Jurkat, Clone E6-1 (cell line): ENCODE results near the gene MYMX. TPM values are rescaled to one million over a fixed set of nuclear protein-coding genes. Genes with fewer than 3 reads are reported as not detected.
A peak's percentile ranks its signal among the peaks of the same experiment; 100 is the strongest.
"Not testable (repeated sequence)": the region's sequence is repeated elsewhere in the genome, so short reads cannot be mapped to it uniquely, and the experiment has no call there.

ENCODE experiments used
- DNase-seq: peaks from one replicate; pipeline ENCODE4 v3.0.0-alpha.2; 2011; ENCODE audit warnings: low read depth, low spot score
- H3K4me3 ChIP-seq: 2 replicates; pipeline ENCODE4 v1.5.1; 2011; ENCODE audit warnings: mild to moderate bottlenecking, low read length, control low read depth, moderate library complexity
- polyA plus RNA-seq: library from polyadenylated mRNA; unstranded; fragments of >200 nt; gene quantifications from one replicate; pipeline ENCODE4 v1.2.1, GENCODE V29; 2012; ENCODE audit warnings: missing spikeins; ENCODE audit not compliant: insufficient read length, insufficient read depth

Gene MYMX
- polyA plus RNA-seq: not detected

DNA sequence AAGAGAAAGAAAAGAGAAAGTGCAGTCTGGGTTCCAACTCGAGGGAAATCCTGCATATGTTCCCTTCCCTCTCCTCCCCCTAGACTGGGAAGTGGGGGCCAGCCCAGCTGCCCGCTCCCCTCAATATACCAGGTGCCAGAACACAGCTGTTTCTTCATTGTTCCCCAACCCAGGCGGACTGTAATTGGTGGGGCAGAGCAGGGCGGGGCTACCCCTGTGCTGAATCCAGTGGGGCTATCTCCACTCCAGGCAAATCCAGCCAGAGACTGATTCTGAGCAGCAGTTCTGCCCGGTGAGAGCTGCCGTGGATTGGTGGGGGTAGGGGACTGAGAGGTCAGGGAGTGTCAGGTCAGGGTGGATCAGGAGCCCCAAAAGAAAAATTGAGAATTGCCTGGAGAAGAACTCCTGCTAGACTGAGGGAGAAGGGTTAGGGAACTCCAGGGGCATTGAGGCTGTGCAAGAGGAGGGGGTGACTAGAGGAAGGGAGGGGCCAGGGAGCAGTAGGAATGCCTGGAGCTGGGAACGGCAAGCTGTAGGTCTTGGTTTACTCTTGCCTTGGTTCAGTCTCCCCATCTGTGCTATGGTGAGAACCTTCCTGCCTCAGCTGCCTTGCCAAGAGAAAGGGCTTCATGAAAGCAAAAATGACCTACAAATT is at the start of gene MYMX:
Gene MYMX, plus strand, starts transcription at position 250 of the 655 bp plus-strand sequence. CDS start 546 bp downstream, outside the sequence.
- DNase-seq: no peak
- no peak within 1 kb of the TSS for H3K4me3 ChIP-seq

DNA sequence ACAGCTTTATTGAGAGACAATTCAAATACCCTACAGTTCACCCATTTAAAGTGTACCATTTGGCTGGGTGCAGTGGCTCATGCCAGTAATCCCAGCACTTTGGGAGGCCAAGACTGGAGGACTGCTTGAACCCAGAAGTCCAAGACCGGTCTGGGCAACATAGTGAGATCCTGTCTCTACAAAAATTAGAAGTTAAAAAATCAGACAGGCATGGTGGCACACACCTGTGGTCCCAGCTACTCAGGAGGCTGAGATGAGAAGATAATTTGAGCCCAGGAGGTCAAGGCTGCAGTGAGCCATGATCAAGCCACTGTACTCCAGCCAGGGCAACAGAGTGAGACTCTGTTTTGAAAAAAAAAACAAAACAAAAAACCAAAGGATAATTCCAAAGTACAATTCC is 49.2 kb upstream of the MYMX start:
- no peak for DNase-seq
- no peak overlapping the region for H3K4me3 ChIP-seq

DNA sequence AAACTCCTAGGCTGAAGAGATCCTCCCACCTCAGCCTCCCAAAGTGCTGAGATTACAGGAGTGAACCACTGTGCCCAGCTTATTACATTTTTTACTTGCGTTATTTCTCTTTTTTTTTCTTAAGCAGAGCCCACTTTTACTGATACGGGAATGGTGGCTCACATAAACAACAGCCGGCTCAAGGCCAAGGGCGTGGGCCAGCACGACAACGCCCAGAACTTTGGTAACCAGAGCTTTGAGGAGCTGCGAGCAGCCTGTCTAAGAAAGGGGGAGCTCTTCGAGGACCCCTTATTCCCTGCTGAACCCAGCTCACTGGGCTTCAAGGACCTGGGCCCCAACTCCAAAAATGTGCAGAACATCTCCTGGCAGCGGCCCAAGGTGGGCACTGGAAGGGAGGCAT is 47.6 kb upstream of the MYMX start:
- no peak overlapping the region for H3K4me3 ChIP-seq
- DNase-seq: no peak

DNA sequence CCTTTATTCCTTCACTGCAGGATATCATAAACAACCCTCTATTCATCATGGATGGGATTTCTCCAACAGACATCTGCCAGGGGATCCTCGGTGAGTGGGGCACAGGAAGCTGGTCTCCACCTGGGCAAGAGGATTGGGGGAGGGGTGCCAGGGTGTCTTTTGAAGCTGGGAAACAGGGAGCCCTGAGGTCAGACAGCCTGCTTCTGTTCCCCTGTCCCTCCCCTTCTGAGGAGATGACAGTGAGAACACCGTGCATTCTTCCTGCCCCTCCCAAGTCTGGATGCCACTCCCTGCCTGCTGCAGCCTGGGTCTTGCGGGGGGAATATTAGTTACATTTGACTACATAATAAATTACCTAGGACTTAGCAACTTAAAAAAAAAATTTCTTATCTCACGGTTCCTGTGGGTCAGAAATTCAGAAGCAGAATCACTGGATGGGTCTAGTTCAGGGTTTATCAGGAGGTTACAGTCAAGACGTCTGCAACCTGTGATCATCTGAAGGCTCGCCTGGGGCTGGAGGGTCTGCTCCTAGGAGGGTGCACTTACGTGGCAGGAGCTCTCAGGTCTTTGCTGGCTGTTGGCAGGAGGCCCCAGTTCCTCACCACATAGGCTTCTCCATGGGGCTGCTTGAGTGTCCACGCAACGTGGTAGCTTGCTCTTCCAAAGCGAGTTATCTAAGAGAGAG is 46.7 kb upstream of the MYMX start:
- no peak overlapping the region for H3K4me3 ChIP-seq
- no peak for DNase-seq

DNA sequence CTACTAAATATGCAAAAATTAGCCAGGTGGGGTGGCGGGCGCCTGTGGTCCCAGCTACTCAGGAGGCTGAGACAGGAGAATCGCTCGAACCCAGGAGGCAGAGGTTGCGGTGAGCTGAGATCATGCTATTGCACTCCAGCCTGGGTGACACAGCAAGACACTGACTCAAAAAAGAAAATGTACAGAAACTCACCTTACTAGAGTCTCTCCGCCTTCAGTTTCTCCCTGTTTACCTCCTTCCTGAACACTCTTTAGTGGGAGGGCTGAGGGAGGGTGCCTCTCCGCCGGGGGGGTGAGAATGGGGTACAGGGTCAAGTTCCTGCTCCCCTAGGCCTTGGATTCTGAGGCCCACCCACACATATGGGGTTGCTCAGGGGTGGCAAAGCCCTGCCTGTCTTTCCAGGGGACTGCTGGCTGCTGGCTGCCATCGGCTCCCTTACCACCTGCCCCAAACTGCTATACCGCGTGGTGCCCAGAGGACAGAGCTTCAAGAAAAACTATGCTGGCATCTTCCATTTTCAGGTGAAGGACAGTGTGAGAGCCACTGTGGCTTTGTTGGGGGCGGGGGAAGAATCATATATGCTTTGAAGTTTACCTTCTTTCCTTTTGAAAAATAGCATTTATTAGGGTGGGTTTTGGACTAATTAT is 44.7 kb upstream of the MYMX start:
- no peak overlapping the region for H3K4me3 ChIP-seq
- no peak for DNase-seq

DNA sequence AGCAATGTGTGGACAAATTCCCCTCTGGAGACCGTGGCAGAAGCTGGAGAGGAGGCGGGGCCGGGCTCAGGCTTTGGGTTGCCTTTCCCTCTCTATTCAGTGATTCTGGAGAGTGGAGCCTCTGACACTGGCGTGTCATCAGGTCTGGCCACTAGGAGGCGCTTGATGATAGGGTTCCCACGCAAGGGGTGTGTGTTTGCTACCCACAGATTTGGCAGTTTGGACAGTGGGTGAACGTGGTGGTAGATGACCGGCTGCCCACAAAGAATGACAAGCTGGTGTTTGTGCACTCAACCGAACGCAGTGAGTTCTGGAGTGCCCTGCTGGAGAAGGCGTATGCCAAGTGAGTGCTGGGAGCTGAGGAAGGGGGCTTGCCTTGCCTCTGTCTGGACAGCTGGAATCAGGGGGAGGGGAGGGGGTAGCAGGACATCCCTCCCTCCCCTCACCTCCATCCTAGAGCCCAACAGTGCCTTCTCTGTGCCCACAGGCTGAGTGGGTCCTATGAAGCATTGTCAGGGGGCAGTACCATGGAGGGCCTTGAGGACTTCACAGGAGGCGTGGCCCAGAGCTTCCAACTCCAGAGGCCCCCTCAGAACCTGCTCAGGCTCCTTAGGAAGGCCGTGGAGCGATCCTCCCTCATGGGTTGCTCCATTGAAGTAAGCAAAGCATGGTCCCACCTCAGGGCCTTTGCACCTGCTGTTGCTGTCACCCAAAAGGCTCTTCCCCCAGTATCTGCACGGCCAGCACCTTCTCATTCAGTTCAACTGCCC is 43.8 kb upstream of the MYMX start:
- DNase-seq: peak; percentile 46
- no peak overlapping the region for H3K4me3 ChIP-seq

DNA sequence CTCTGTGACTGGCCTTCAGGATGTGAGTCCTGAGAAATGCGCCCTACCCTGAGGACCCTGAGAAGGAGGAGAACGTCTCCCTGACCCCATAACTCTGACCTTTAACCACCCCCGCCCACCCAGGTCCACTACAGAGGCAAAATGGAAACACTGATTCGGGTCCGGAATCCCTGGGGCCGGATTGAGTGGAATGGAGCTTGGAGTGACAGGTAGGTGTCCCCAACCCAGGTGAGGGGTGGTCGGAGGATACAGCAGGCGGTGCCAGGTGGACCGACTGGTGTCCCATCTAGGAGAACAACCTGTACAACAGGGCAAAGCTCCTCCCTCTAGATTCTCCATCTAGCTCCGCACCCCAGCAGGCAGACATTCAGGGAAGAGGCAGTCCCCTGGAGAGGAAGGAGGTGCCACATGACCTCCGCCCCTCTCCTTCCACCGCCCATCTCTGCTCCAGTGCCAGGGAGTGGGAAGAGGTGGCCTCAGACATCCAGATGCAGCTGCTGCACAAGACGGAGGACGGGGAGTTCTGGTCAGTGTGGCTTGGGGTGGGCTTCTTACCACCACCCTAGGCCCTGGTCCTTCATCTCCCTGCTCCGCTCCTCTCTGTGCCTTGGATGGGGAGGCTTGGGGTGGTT is 40.5 kb upstream of the MYMX start:
- no peak for DNase-seq
- no peak overlapping the region for H3K4me3 ChIP-seq

DNA sequence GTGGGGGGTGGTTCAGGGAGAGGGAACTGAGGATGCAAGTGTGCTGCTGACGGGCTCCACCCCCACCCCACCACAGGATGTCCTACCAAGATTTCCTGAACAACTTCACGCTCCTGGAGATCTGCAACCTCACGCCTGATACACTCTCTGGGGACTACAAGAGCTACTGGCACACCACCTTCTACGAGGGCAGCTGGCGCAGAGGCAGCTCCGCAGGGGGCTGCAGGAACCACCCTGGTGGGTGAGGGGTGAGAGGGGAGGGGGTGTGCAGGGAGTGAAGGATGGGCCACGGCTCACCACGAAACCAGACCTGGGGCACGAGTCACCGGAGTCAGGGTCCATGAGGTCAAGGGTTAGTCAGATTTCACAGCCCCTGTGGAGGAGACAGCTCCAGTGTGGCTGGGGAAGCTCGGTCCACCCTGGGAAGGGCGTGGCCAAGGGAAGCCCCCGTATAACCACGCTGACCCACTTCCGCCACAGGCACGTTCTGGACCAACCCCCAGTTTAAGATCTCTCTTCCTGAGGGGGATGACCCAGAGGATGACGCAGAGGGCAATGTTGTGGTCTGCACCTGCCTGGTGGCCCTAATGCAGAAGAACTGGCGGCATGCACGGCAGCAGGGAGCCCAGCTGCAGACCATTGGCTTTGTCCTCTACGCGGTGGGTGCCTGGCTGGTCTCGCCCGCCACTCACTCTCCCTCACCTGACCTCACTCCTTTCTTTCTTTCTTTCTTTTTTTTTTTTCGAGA is 39.8 kb upstream of the MYMX start:
- H3K4me3 ChIP-seq: no peak overlapping the region
- DNase-seq: no peak

DNA sequence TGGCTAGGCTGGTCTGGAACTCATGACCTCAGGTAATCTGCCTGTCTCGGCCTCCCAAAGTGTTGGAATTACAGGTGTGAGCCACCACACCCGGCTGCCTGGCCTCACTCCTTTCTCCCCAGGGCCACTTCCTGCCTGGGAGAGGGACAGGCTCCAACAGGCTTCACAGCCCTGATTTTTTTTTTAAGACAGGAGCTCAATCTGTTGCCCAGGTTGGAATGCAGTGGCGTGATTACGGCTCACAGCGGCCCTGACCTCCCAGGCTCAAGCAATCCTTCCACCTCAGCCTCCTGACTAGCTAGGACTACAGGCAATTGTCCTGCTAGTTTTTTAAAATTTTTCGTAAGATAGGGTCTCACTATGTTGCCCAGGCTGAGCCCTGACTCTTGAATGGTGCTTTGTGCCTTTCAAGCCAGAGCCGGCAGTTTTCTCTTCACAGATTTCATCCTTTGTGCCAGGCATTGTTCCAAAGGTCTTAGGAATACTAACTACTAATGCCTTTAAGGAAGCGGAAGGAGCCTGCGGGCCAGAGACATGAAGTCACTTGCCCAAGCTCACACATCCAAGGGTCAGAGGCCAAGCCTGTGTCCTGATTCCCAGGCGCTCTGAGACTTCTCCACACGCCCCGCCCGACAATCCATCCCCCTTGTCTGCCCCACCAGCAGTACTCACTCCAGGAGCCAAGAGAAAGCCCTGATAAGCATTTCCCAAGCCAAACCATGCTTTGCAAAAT is 38.9 kb upstream of the MYMX start:
- no peak overlapping the region for H3K4me3 ChIP-seq
- DNase-seq: no peak

DNA sequence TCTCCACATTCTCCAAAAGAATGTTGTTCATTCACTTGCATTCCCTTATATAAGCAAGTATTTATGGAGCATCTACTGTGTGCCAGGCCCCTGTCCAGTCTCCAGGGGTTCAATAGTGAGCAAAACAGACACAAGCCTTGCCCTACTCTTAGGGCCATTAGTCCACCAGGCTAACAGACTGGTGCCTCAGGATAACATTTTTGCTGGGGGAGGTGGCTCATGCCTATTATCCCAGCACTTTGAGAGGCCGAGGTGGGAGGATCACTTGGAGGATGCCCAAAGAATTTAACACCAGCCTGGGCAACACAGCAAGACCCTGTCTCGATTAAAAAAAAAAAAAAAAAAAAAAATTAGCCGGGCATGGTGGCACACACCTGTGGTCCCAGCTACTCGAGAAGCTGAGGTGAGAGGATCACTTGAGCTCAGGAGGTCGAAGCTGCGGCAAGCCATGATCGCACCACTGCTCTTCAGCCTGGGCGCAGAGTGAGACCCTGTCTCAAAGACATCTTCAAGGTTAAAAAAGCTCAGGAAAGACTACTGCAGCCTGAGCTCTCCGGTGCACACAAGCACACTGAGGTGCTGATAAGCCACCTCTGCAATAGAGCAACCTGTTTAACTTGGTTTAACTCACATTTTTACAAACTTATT is 38.2 kb upstream of the MYMX start:
- no peak for DNase-seq
- H3K4me3 ChIP-seq: no peak overlapping the region

DNA sequence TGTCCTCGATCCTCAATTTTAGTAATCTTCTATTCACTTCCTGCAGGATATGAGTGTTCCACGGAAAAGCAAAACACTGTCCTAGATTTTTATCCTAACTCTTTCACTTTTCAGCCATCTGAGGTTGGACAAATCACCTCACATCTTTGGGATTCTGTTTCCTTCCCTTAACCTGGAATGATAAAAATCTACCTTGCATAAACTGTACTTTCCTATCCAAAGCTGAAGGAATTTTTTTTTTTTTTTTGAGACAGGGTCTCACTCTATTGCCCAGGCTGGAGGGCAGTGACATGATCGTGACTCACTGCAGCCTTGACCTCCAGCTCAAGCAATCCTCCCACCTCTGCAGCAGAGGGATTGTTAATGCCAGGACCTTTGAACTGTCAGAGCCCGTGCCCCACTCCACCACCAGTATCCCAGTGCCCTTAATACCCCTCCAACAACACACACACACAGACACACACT is 37.6 kb upstream of the MYMX start:
- no peak for DNase-seq
- H3K4me3 ChIP-seq: no peak overlapping the region

DNA sequence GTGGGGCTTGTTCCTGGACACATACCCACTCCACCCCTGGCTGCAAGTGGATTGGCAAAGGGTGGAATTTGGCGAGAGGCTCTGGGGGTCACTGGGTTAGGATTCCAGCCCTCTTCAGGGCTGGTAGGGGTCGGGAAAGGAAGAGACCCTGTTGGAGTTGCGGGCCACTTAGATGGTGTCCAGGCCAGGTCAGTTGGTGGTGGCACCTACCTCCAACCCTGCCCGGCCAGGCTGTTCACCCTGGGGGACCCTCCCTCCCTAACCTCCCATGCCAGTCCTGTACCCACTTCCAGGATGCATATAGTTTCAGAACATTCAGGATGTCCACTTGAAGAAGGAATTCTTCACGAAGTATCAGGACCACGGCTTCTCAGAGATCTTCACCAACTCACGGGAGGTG is 37.1 kb upstream of the MYMX start:
- no peak overlapping the region for H3K4me3 ChIP-seq
- DNase-seq: no peak

DNA sequence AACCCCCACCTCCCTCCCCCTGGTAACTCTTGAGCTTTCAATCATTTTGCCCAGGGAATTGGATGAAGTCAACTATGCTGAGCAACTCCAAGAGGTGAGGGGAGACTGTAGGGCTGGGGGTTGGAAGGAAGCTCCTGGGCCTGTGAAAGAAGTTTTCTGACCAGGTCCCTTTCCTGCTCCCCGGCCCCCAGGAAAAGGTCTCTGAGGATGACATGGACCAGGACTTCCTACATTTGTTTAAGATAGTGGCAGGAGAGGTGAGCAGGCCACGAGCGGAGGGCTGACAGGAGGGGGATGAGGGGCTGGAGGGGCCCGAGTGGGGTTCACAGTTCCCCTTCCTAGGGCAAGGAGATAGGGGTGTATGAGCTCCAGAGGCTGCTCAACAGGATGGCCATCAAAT is 36.3 kb upstream of the MYMX start:
- no peak overlapping the region for H3K4me3 ChIP-seq
- DNase-seq: no peak

DNA sequence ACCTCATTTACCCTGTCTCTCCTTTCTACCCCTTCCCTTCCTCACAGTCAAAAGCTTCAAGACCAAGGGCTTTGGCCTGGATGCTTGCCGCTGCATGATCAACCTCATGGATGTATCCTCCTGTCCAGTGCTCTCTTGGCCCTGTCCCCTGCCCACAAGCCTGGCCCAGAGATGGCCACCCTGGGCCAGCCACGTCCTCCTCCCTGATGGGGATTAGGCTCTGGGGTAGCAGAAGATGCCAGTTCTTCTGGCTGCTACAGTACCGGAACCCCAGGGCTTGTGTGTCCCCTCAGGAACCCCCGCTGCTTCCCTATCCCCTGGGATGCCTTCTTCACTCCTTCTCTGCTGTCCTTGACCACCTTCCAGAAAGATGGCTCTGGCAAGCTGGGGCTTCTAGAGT is 35.8 kb upstream of the MYMX start:
- H3K4me3 ChIP-seq: no peak overlapping the region
- DNase-seq: no peak

DNA sequence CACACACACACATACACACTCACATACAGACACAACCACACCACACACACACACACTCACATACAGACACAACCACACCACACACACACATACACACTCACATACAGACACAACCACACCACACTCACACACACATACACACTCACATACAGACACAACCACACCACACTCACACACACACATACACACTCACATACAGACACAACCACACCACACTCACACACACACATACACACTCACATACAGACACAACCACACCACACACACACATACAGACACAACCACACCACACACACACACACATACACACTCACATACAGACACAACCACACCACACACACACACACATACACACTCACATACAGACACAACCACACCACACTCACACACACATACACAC is 34.9 kb upstream of the MYMX start:
- DNase-seq, H3K4me3 ChIP-seq: not testable (repeated sequence)

DNA sequence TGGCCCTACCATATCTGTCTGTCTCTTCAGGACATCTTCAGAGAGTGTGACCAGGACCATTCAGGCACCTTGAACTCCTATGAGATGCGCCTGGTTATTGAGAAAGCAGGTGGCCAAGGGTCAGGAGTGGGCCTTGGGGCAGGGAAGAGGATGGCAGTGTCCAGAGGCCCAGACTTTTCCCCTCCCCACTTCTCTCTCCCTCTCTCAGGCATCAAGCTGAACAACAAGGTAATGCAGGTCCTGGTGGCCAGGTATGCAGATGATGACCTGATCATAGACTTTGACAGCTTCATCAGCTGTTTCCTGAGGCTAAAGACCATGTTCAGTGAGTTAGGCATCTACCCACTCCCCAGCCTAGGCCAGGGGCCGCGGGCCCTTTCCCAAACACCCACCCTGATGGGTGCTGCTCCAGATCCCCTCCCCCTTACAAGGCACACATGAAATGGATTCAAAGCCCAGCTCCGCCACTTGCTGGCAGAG is 33.8 kb upstream of the MYMX start:
- H3K4me3 ChIP-seq: no peak overlapping the region
- DNase-seq: no peak

DNA sequence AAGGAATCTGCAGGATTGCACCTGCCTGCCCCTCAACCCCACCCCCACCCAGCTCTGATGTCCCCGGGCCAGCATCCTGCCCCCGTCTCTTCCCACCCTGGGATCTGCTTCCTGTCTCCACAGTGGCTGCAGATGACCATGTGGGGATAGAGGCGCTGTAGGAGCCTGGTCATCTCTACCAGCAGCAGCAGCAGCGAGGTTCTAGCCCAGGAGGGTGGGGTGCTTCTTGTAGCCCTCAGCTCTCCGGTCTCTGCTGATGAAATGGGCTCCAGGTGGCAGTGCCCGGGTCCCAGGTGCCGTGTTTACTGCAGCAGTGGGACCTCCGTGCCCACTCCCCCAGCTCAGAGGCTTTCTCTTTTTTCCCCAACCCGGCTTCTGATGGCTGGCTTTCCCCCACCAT is 32.9 kb upstream of the MYMX start:
- no peak overlapping the region for H3K4me3 ChIP-seq
- DNase-seq: no peak
